Activated T-helper 1 cell treated with anti-CD3 and anti-CD28 coated beads, Interleukin-2, amount 50 U/mL, for 16 hours (primary cell): Measurements from ENCODE around the gene TMX1.

Source experiments
- DNase-seq, 2 donors: peaks; one replicate each; pipeline ENCODE4 v3.0.0-alpha.2; 2020; ENCODE audit warnings: low read depth in 1 of 2, low spot score in 1 of 2

The TMX1 gene

GRCh38 chr14:51242545-51243490 is 2.8 kb downstream of the TMX1 start:
- DNase-seq, result no peak

GRCh38 chr14:51244591-51244990 is 4.5 kb downstream of the TMX1 start:
- DNase-seq, result no peak

- no peak for DNase-seq
Measured at GRCh38 chr14:51246032-51246431, 6.0 kb downstream of the TMX1 start.

- no peak for DNase-seq
Measured at GRCh38 chr14:51248016-51248987, 8.3 kb downstream of the TMX1 start.

- DNase-seq, result no peak
Measured at GRCh38 chr14:51251486-51251885, 11.4 kb downstream of the TMX1 start.

GRCh38 chr14:51253880-51254279 is 13.8 kb downstream of the TMX1 start:
- no peak for DNase-seq

GRCh38 chr14:51258280-51258679 is 18.2 kb downstream of the TMX1 start:
- DNase-seq, result no peak

GRCh38 chr14:51258788-51259187 is 18.7 kb downstream of the TMX1 start:
- no peak for DNase-seq

GRCh38 chr14:51260225-51260624 is 20.2 kb downstream of the TMX1 start:
- no peak for DNase-seq

- DNase-seq, result no peak
Measured at GRCh38 chr14:51261151-51261550, 21.1 kb downstream of the TMX1 start.

- DNase-seq, result no peak
Measured at GRCh38 chr14:51262868-51263267, 22.8 kb downstream of the TMX1 start.

- no peak for DNase-seq
Measured at GRCh38 chr14:51269634-51270033, 29.6 kb downstream of the TMX1 start.

GRCh38 chr14:51276605-51277004 is 36.6 kb downstream of the TMX1 start:
- no peak for DNase-seq

- no peak for DNase-seq
Measured at GRCh38 chr14:51277753-51278415, 37.8 kb downstream of the TMX1 start.

GRCh38 chr14:51282517-51282916 is 42.5 kb downstream of the TMX1 start:
- no peak for DNase-seq

GRCh38 chr14:51283402-51284085 is 43.5 kb downstream of the TMX1 start:
- DNase-seq, result no peak

- no peak for DNase-seq
Measured at GRCh38 chr14:51284241-51284640, 44.2 kb downstream of the TMX1 start.

GRCh38 chr14:51285120-51285519 is 45.1 kb downstream of the TMX1 start:
- DNase-seq, result no peak

- no peak for DNase-seq
Measured at GRCh38 chr14:51289169-51289568, 49.1 kb downstream of the TMX1 start.

- DNase-seq, result no peak
Measured at GRCh38 chr14:51290132-51290531, 50.1 kb downstream of the TMX1 start.

- no peak for DNase-seq
Measured at GRCh38 chr14:51291016-51291415, 51.0 kb downstream of the TMX1 start.
